ENCODE results near the gene OR8S1. TPM values are rescaled to one million over a fixed set of nuclear protein-coding genes. Genes with fewer than 3 reads are reported as not detected.

Gene OR8S1
- total RNA-seq, 1 experiment from 2014 or later, result not detected

GRCh38 chr12:48512855-48513254, 12.6 kb upstream of the OR8S1 start:
- H3K18ac ChIP-seq (ENCODE audit: insufficient read length, low read depth, low read length), result no peak overlapping the region
- H2BK15ac ChIP-seq (ENCODE audit: low read depth, low read length), result no peak overlapping the region
- H2BK12ac ChIP-seq (ENCODE audit: insufficient read length, low read depth, low read length), result no peak overlapping the region
- H2AK5ac ChIP-seq (ENCODE audit: insufficient read length, low read length), result no peak overlapping the region
- WGBS (ENCODE audit: extremely low coverage, insufficient read length, low lambda C conversion rate), result no CpG with 5 or more reads among the region's 2 CpGs
- no peak overlapping the region for H3K4me3 Mint-ChIP-seq
- no peaks in the 10 kb centered on the region for H3K4me1 Mint-ChIP-seq
- no peak overlapping the region for H3K14ac ChIP-seq (ENCODE audit: insufficient read depth, low read length)
- H4K20me1 ChIP-seq (ENCODE audit: control insufficient read depth, insufficient read depth, insufficient read length), result no peaks in the 10 kb centered on the region
- no peak overlapping the region for H2BK20ac ChIP-seq (ENCODE audit: low read depth, low read length, poor library complexity, severe bottlenecking)
- H3K9ac ChIP-seq (ENCODE audit: extremely low read depth, insufficient read length, low read length), result no peak overlapping the region
- no peaks in the 10 kb centered on the region for H3K27me3 Mint-ChIP-seq (ENCODE audit: low read depth)
- H2BK120ac ChIP-seq (ENCODE audit: low read depth, low read length, poor library complexity, severe bottlenecking), result no peak overlapping the region
- H3K4me2 ChIP-seq (ENCODE audit: insufficient read depth, insufficient read length, low read length), result no peak overlapping the region
- H3K56ac ChIP-seq (ENCODE audit: insufficient read length, low read depth, low read length), result no peak overlapping the region
- H3K9me3 Mint-ChIP-seq, result peaks cover 44 to 60% of the 10 kb centered on the region in 2 experiments
- no peak overlapping the region for H4K5ac ChIP-seq (ENCODE audit: insufficient read length, low read depth, low read length)
- peaks cover 0 to 3% (median 1%) of the 10 kb centered on the region in 3 experiments; a peak in 2 of 7 replicates for H3K36me3 Mint-ChIP-seq (ENCODE audit: insufficient read depth in 1 of 3, low read depth in 3 of 3)
- no peak overlapping the region for H4K91ac ChIP-seq (ENCODE audit: insufficient read length, low read depth, low read length)
- H3K27ac ChIP-seq (ENCODE audit: insufficient read length, low read depth, low read length), result no peak overlapping the region
- H3K9me3 ChIP-seq (ENCODE audit: control insufficient read depth, low read depth, low read length), result peaks cover 6% of the 10 kb centered on the region
- no peaks in the 10 kb centered on the region for H3K27me3 ChIP-seq (ENCODE audit: insufficient read depth, low read length)
- no peak for TF ChIP-seq CTCF (conservative IDR thresholded peaks at IDR 0.05)
- H3K79me1 ChIP-seq (ENCODE audit: insufficient read depth, low read depth, low read length, poor library complexity, severe bottlenecking), result no peaks in the 10 kb centered on the region
- H3K79me2 ChIP-seq (ENCODE audit: insufficient read depth, low read length), result no peaks in the 10 kb centered on the region
- no peak overlapping the region for H3K23ac ChIP-seq (ENCODE audit: insufficient read length, low read depth, low read length)
- H3K23me2 ChIP-seq (ENCODE audit: insufficient read length, low read depth, low read length, poor library complexity, severe bottlenecking), result no peaks in the 10 kb centered on the region
- H3K4ac ChIP-seq (ENCODE audit: low read depth, low read length), result no peak overlapping the region
- no peak overlapping the region for H3K27ac Mint-ChIP-seq
- no peak overlapping the region for H2AFZ ChIP-seq (ENCODE audit: low read length)
- no peak overlapping the region for H4K8ac ChIP-seq (replicated peaks; ENCODE audit: insufficient read length, low read depth, low read length)
- H2BK5ac ChIP-seq (ENCODE audit: insufficient read length, low read length), result no peak overlapping the region
- H3T11ph ChIP-seq (ENCODE audit: low read length), result no peak overlapping the region
- no peak for DNase-seq
- no peaks in the 10 kb centered on the region for H3K4me1 ChIP-seq (ENCODE audit: insufficient read depth, low read length)
